H1 (cell line): Measurements from ENCODE around the gene MTMR8. TPM values are rescaled to one million over a fixed set of nuclear protein-coding genes. Genes with fewer than 3 reads are reported as not detected.

Source experiments
- BRCA1 ChIP-seq: IDR thresholded peaks from 2 replicates; pipeline ENCODE4 v1.6.1; 2012; ENCODE audit warnings: low read depth, low read length, improper control_type of control experiment
- CHD2 ChIP-seq: IDR thresholded peaks from 2 replicates; pipeline ENCODE4 v1.6.1; 2012; ENCODE audit warnings: low read length, improper control_type of control experiment
- MAX ChIP-seq: IDR thresholded peaks from 2 replicates; pipeline ENCODE4 v1.6.1; 2012; ENCODE audit warnings: inconsistent platforms
- POLR2A ChIP-seq, 2 experiments: IDR thresholded peaks; 1 replicate in 1 of 2; 2 replicates in 1 of 2; pipeline ENCODE4 v1.6.1; 2011; ENCODE audit warnings: low read depth in 2 of 2, low read length in 2 of 2, mild to moderate bottlenecking in 2 of 2; ENCODE audit errors: control extremely low read depth in 1 of 2
- SIN3A ChIP-seq, 2 experiments: IDR thresholded peaks in 1 of 2; conservative IDR thresholded peaks in 1 of 2; 2 replicates each; pipeline ENCODE4 v1.6.1; 2011 to 2012; ENCODE audit warnings: low read length in 2 of 2, improper control_type of control experiment in 1 of 2, low read depth in 1 of 2, mild to moderate bottlenecking in 1 of 2
- SP2 ChIP-seq: IDR thresholded peaks from 2 replicates; pipeline ENCODE4 v1.6.1; 2012; ENCODE audit warnings: mild to moderate bottlenecking, low read length, inconsistent platforms
- ZNF274 ChIP-seq: IDR thresholded peaks from 2 replicates; pipeline ENCODE4 v1.7.0; 2012; ENCODE audit warnings: low read length, borderline replicate concordance; ENCODE audit errors: extremely low read depth
- polyA plus RNA-seq, 7 experiments: library from polyadenylated mRNA; depleted of rRNA in 3 of 7; stranded (reverse) in 5 of 7; unstranded in 2 of 7; fragments of >200 nt in 5 of 7; fragments of 200-250 nt in 2 of 7; gene quantifications; 1 replicate in 5 of 7; 2 replicates in 1 of 7; 4 replicates in 1 of 7; pipeline versions ENCODE4 v1.2.1 to v1.2.3, GENCODE V29; 2011 to 2013; ENCODE audit warnings: missing spikeins in 2 of 7, mixed read lengths in 2 of 7
- total RNA-seq: library from RNA; stranded (reverse); fragmentation: NEBNext Ultra II Directional; extraction: Animal tissue kit (Norgen Biotek cat#: 25700); gene quantifications from 2 replicates; pipeline ENCODE4 v1.2.1, GENCODE V29; 2021

Gene MTMR8
- total and polyA plus RNA-seq, 2 of the 8 experiments (the other 6 are each of a cell fraction or from before 2014, with no cell fraction given), result 1.3 to 6.3 TPM

GRCh38 chrX:64394874-64395567 is at the start of gene MTMR8 (continued):
- TF ChIP-seq SIN3A (conservative IDR thresholded peaks at IDR 0.05 in 1 of 2, IDR thresholded peaks at IDR 0.05 in 1 of 2; ENCODE audit: low read depth in 1 of 2, low read length in 2 of 2), result no peak
- peak in 1 of 2 experiments; percentile 39; a peak in 1 of 3 replicates for TF ChIP-seq POLR2A (IDR thresholded peaks at IDR 0.05; ENCODE audit: control extremely low read depth in 1 of 2, low read depth in 2 of 2, low read length in 2 of 2)
- peak; percentile 99 for TF ChIP-seq CHD2
- peak; percentile 22; the same call in 1 of the 2 replicates for TF ChIP-seq MAX
- no peak for TF ChIP-seq ZNF274
- TF ChIP-seq SP2, result no peak
- TF ChIP-seq BRCA1, result peak; percentile 94
- TF ChIP-seq, all 59 proteins: peak for 9
